Cardiac fibroblast (primary cell): ENCODE results near the gene HBS1L.
A peak's percentile ranks its signal among the peaks of the same experiment; 100 is the strongest.

Experiments
- DNase-seq, 2 donors: peaks; one replicate each; pipeline versions ENCODE4 v3.0.0 to v3.0.0-alpha.2; 2010; ENCODE audit warnings: low read depth in 2 of 2
- H3K4me3 ChIP-seq, 2 donors: replicated peaks in 1 of 2; 1 replicate in 1 of 2; 2 replicates in 1 of 2; pipeline ENCODE4 v1.5.1; 2011; ENCODE audit warnings: low read depth in 2 of 2, low read length in 2 of 2, mild to moderate bottlenecking in 2 of 2, moderate library complexity in 1 of 2
- CTCF ChIP-seq: IDR thresholded peaks from one replicate; pipeline ENCODE4 v1.5.1; 2011; ENCODE audit warnings: low read depth, mild to moderate bottlenecking, low read length, inconsistent platforms

The HBS1L gene

GRCh38 chr6:135088281-135088680 lies 33.7 kb upstream of the HBS1L start:
- DNase-seq = no peak
- H3K4me3 ChIP-seq = no peak overlapping the region
- TF ChIP-seq CTCF = no peak

GRCh38 chr6:135087803-135088202 lies 33.2 kb upstream of the HBS1L start:
- no peak for TF ChIP-seq CTCF
- peak in 1 of 2 donors; percentile 10 for DNase-seq
- no peak overlapping the region for H3K4me3 ChIP-seq

- peak; percentile 11 for TF ChIP-seq CTCF
- no peak for DNase-seq
- H3K4me3 ChIP-seq = no peak overlapping the region
Measured at GRCh38 chr6:135087403-135087802, 32.8 kb upstream of the HBS1L start.

GRCh38 chr6:135086414-135086764 lies 31.8 kb upstream of the HBS1L start:
- no peak for TF ChIP-seq CTCF
- H3K4me3 ChIP-seq = no peak overlapping the region
- DNase-seq = no peak

- no peak for TF ChIP-seq CTCF
- DNase-seq = no peak
- H3K4me3 ChIP-seq = no peak overlapping the region
Measured at GRCh38 chr6:135085700-135086413, 31.2 kb upstream of the HBS1L start.

GRCh38 chr6:135084916-135085269 lies 30.3 kb upstream of the HBS1L start:
- H3K4me3 ChIP-seq = no peak overlapping the region
- no peak for DNase-seq
- no peak for TF ChIP-seq CTCF
